ENCODE measurements around the gene GGT7. TPM values are rescaled to one million over a fixed set of nuclear protein-coding genes. Genes with fewer than 3 reads are reported as not detected.

GGT7 gene
- total RNA-seq, 1 donor from 2014 or later, result 17.3 TPM

- DNase-seq (ENCODE audit: low read depth), result no peak
- Histone ChIP-seq H3K4me3 (ENCODE audit: insufficient read depth, low read depth, low read length) (no peak overlapping the region), H3K27me3 (ENCODE audit: insufficient read depth, low read length) (no peaks in the 10 kb centered on the region), H3K79me2 (ENCODE audit: insufficient read depth, low read length) (peaks cover 79% of the 10 kb centered on the region), H3K27ac (ENCODE audit: low read depth, low read length) (no peak overlapping the region), H3K4me1 (ENCODE audit: insufficient read depth, low read length) (no peaks in the 10 kb centered on the region), H2AFZ (ENCODE audit: low read depth, low read length) (no peak overlapping the region), H3K36me3 (ENCODE audit: insufficient read depth, low read length) (no peaks in the 10 kb centered on the region), H3K9me3 (ENCODE audit: insufficient read depth, low read depth, low read length) (no peaks in the 10 kb centered on the region), H4K20me1 (ENCODE audit: insufficient read depth, low read length) (peaks cover 72% of the 10 kb centered on the region), H3K4me2 (ENCODE audit: low read length) (no peak overlapping the region), H3K9ac (ENCODE audit: low read length) (no peak overlapping the region)
- FAIRE-seq, result no peak
- TF ChIP-seq EZH2 (IDR thresholded peaks at IDR 0.05; ENCODE audit: insufficient read depth, low read length) (no peak), CTCF (IDR thresholded peaks at IDR 0.05; ENCODE audit: insufficient read depth, low read depth, low read length) (no peak)
- no peaks in the 10 kb centered on the region for H3K27me3 Mint-ChIP-seq (ENCODE audit: low read depth, unreplicated experiment)
- no peak overlapping the region for H3K27ac Mint-ChIP-seq (ENCODE audit: unreplicated experiment)
- no peak overlapping the region for H3K4me3 Mint-ChIP-seq (ENCODE audit: unreplicated experiment)
- H3K36me3 Mint-ChIP-seq (ENCODE audit: low read depth, unreplicated experiment), result peaks cover 8% of the 10 kb centered on the region
- no peaks in the 10 kb centered on the region for H3K4me1 Mint-ChIP-seq (ENCODE audit: low read depth, unreplicated experiment)
- no peaks in the 10 kb centered on the region for H3K9me3 Mint-ChIP-seq (ENCODE audit: unreplicated experiment)
Observed at GRCh38 chr20:34806255-34806654, 66.4 kb downstream of the GGT7 start.

DNA sequence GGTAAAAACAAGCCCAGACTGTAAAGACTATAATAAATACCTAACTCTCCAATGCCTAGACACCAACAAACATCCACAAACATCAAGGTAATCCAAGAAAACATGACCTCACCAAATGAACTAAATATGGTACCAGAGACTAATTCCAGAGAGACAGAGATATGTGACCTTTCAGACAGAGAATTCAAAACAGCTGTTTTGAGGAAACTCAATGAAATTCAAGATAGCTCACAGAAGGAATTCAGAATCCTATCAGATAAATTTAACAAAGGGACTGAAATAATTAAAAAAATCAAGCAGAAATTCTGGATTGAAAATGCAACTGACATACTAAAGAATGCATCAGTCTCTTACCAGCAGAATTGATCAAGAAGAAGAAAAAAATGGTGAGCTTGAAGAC, 73.8 kb downstream of the GGT7 start:
- Histone ChIP-seq H3K4me3 (ENCODE audit: insufficient read depth, low read depth, low read length) (no peak overlapping the region), H3K27me3 (ENCODE audit: insufficient read depth, low read length) (no peaks in the 10 kb centered on the region), H3K4me2 (ENCODE audit: low read length) (no peak overlapping the region), H3K79me2 (ENCODE audit: insufficient read depth, low read length) (peaks cover 92% of the 10 kb centered on the region), H2AFZ (ENCODE audit: low read depth, low read length) (no peak overlapping the region), H3K36me3 (ENCODE audit: insufficient read depth, low read length) (no peaks in the 10 kb centered on the region), H3K9me3 (ENCODE audit: insufficient read depth, low read depth, low read length) (no peaks in the 10 kb centered on the region), H3K27ac (ENCODE audit: low read depth, low read length) (no peak overlapping the region), H3K4me1 (ENCODE audit: insufficient read depth, low read length) (no peaks in the 10 kb centered on the region), H3K9ac (ENCODE audit: low read length) (no peak overlapping the region), H4K20me1 (ENCODE audit: insufficient read depth, low read length) (peaks cover 91% of the 10 kb centered on the region)
- DNase-seq (ENCODE audit: low read depth) (no peak), FAIRE-seq (no peak)
- Mint-ChIP-seq H3K9me3 (ENCODE audit: unreplicated experiment) (peaks cover 2% of the 10 kb centered on the region), H3K36me3 (ENCODE audit: low read depth, unreplicated experiment) (peaks cover 10% of the 10 kb centered on the region), H3K4me1 (ENCODE audit: low read depth, unreplicated experiment) (peaks cover 17% of the 10 kb centered on the region), H3K27me3 (ENCODE audit: low read depth, unreplicated experiment) (no peaks in the 10 kb centered on the region), H3K4me3 (ENCODE audit: unreplicated experiment) (no peak overlapping the region), H3K27ac (ENCODE audit: unreplicated experiment) (no peak overlapping the region)
- TF ChIP-seq CTCF (IDR thresholded peaks at IDR 0.05; ENCODE audit: insufficient read depth, low read depth, low read length) (no peak), EZH2 (IDR thresholded peaks at IDR 0.05; ENCODE audit: insufficient read depth, low read length) (no peak)

DNA sequence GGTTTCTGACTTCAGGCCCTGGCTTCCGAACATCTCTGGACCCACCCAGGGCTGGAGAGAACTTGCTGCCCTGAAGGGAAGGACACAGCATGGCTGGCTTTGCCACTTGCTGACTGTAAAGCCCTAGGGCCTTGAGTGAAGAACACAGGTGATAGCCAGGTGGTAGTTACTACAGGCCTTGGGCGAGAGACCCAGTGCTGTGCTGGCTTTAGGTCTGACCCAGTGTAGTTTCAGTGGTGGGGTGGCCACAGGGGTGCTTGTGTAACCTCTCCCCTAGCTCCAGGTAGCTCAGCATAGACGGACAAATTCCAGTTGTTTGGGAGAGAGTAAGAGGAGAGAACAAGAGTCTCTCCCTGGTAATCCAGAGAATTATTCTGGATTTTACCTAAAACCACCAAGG, 74.3 kb downstream of the GGT7 start:
- peaks cover 20% of the 10 kb centered on the region for H3K4me1 Mint-ChIP-seq (ENCODE audit: low read depth, unreplicated experiment)
- H3K9me3 Mint-ChIP-seq (ENCODE audit: unreplicated experiment), result peaks cover 2% of the 10 kb centered on the region
- Histone ChIP-seq H3K27ac (ENCODE audit: low read depth, low read length) (no peak overlapping the region), H3K9me3 (ENCODE audit: insufficient read depth, low read depth, low read length) (no peaks in the 10 kb centered on the region), H3K79me2 (ENCODE audit: insufficient read depth, low read length) (peaks cover 92% of the 10 kb centered on the region), H3K27me3 (ENCODE audit: insufficient read depth, low read length) (no peaks in the 10 kb centered on the region), H3K4me1 (ENCODE audit: insufficient read depth, low read length) (no peaks in the 10 kb centered on the region), H3K9ac (ENCODE audit: low read length) (no peak overlapping the region), H3K4me2 (ENCODE audit: low read length) (no peak overlapping the region), H4K20me1 (ENCODE audit: insufficient read depth, low read length) (peaks cover 91% of the 10 kb centered on the region), H2AFZ (ENCODE audit: low read depth, low read length) (no peak overlapping the region), H3K36me3 (ENCODE audit: insufficient read depth, low read length) (no peaks in the 10 kb centered on the region), H3K4me3 (ENCODE audit: insufficient read depth, low read depth, low read length) (no peak overlapping the region)
- H3K27ac Mint-ChIP-seq (ENCODE audit: unreplicated experiment), result no peak overlapping the region
- no peak for TF ChIP-seq CTCF (IDR thresholded peaks at IDR 0.05; ENCODE audit: insufficient read depth, low read depth, low read length)
- no peak for TF ChIP-seq EZH2 (IDR thresholded peaks at IDR 0.05; ENCODE audit: insufficient read depth, low read length)
- FAIRE-seq, result no peak
- H3K36me3 Mint-ChIP-seq (ENCODE audit: low read depth, unreplicated experiment), result peaks cover 10% of the 10 kb centered on the region
- H3K27me3 Mint-ChIP-seq (ENCODE audit: low read depth, unreplicated experiment), result no peaks in the 10 kb centered on the region
- no peak for DNase-seq (ENCODE audit: low read depth)
- no peak overlapping the region for H3K4me3 Mint-ChIP-seq (ENCODE audit: unreplicated experiment)
